HG03196 (cell line): Measurements from ENCODE around the gene IFT52.
"Not testable (repeated sequence)": the region's sequence is repeated elsewhere in the genome, so short reads cannot be mapped to it uniquely, and the experiment has no call there.

ENCODE experiments used
- ATAC-seq: cut with Tn5 transposase; IDR thresholded peaks from one replicate; pipeline ENCODE4 v1.9.1; 2021; ENCODE audit not compliant: unreplicated experiment

IFT52 gene

DNA sequence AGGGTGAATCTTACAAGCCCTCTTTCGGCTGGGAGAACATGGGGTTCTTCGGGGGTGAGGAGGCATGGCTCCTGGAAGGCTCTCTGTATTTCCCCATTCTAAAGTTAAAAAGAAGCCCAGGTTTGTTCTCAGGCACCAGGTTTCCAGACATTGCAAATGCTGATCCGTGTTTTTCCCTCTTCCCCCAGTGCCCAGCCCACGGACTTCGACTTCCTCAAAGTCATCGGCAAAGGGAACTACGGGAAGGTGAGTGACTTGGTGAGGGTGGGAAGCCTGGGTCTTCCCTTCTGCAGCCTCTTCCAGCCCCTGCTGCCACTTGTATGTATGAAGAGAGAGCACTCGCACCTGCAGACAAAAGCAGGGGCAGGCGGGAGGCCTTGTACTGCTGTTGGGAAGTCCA is 23.3 kb upstream of the IFT52 start:
- ATAC-seq: no peak

DNA sequence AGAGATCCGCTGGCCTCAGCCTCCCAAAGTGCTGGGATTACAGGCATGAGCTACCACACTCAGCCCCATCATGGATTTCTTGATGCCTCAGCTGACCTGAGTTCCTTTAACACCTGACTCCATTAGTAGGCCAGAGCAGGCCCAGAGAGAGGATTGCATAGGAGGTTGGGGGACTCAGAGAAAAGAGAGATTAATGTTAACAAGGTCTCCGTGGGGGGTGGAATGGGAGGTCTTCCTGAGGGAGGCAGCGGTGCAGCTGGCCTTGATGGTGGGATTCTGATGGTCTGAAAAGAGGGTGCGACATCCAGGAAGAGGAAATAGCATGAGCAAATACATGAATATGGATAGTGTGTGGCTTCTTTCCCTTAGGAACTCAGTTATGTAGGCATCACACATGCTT is 22.0 kb upstream of the IFT52 start:
- ATAC-seq: no peak

DNA sequence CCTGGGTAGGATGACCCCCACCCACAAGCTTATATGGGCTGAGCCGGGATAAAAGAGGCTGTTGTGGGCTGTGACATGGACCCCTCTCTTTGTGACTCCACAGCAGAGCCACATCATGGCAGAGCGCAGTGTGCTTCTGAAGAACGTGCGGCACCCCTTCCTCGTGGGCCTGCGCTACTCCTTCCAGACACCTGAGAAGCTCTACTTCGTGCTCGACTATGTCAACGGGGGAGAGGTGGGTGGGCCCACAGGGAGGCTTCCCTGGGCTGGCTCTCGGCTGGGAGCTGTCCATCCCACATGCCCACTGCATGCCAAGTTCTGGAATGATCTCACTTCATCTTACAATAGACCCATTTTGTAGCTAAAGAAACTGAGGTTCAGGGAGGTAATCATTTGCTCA is 21.5 kb upstream of the IFT52 start:
- no peak for ATAC-seq

DNA sequence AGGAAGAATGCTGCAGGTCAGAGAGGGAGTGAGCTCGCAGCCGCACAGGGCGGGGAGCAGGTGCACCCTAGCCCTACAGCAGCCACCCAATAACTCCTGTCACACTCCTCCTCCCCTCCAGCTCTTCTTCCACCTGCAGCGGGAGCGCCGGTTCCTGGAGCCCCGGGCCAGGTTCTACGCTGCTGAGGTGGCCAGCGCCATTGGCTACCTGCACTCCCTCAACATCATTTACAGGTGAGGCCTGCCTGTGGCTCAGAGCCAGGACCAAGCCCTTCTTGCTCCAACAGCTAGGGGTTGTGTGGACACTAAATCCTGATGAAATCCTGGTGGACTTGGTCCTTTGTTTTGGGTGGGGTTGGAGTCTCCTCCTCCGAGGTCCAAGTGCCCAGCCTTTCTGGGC is 20.2 kb upstream of the IFT52 start:
- no peak for ATAC-seq

DNA sequence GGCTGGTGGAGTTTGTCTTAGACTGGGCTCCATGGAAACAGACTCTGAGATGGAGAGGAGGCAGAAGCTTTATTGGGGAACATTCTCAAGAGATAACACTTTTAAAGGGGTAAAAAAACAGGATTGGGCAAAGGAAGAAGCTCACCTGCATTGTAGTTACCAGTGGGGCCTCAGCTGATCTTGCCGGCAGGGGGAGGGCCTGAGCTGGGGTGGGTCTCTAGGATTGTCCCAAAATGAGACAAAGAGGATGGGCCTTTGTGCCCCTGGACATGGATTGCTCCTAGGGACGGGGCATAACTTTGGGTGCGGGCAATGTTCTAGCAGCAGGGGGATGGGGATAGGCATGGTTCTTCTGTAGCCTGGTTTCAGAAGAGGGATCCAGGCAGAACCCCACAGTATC is 19.4 kb upstream of the IFT52 start:
- ATAC-seq: no peak

DNA sequence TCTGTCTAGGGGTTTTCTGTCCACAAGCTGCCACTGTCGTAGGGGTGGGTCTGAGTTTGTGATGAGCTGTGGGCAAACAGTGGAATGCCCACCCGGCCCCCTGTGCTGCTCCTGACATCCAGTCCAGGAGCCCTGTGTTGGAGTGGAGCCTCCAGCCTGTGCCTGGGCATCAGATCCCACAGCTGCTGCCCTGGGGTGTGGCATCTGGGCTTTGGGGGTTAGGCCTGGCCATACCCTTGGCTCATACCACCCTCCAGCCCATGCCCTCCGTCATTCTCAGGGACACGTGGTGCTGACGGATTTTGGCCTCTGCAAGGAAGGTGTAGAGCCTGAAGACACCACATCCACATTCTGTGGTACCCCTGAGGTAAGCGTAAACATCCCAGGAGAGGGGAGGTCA is 19.0 kb upstream of the IFT52 start:
- ATAC-seq: no peak

DNA sequence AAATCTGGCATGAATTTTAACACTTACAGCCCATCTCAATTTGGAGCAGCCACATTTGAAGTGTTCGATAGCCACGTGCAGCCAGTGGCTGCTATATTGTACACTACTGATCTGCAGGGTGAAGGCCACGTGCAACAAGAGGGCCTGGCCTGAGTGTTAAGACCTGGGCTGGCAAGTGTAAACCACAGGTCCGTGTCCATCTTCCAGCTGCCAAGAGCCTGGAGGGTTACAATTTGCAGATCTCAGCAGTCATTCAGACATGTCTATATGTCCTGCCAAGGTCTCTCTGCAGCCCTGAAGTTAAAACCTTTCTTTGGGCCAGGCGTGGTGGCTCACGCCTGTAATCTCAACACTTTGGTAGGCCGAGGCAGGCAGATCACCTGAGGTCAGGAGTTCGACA is 17.8 kb upstream of the IFT52 start:
- no peak for ATAC-seq

DNA sequence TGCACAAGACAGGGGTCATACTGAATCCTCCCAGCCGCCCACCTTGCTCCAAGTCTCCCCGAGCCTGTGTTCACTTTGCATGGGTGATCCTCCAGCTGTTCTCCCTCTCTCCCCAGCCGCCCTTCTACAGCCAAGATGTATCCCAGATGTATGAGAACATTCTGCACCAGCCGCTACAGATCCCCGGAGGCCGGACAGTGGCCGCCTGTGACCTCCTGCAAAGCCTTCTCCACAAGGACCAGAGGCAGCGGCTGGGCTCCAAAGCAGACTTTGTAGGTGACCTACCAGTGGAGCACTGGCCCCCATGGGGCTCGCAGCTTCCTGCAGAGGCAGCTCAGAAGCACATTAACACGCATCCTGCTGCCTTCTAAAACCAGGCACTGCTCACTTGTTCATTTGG is 14.6 kb upstream of the IFT52 start:
- ATAC-seq: no peak

DNA sequence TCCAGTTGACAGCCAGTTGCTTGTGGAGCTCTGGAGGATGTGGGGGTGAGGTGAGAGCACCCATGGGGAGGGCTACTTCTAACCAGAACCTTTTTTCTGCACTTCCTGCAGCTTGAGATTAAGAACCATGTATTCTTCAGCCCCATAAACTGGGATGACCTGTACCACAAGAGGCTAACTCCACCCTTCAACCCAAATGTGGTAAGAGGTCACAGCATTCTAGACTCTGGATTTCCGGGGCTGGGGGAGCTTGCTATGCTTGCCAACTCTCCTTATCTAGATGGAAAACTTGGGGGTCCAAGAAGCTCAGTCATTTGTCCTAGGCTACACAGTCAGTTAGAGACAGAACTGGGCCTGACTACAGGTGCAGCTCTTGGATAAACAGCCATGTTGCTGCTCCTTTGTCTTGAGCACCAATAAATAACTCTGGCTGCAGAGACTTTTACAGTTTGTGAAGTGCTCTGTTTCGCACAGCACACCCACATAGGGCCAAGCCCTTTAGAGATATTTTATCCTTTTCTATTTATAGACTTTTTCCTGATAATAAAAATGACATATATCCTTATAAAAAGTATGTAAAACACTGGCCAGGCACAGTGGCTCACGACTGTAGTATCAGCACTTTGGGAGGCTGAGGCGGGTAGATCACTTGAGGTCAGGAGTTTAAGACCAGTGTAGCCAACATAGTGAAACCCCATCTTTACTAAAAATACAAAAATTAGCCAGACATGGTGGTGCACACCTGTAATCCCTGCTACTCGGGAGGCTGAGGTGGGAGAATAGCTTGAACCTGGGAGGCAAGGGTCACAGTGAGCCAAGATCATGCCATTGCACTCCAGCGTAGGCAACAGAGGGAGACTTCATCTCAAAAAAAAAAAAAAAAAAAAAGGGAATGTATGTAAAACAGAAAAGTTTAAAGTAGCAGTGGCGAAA is 10.6 kb upstream of the IFT52 start:
- ATAC-seq: no peak

DNA sequence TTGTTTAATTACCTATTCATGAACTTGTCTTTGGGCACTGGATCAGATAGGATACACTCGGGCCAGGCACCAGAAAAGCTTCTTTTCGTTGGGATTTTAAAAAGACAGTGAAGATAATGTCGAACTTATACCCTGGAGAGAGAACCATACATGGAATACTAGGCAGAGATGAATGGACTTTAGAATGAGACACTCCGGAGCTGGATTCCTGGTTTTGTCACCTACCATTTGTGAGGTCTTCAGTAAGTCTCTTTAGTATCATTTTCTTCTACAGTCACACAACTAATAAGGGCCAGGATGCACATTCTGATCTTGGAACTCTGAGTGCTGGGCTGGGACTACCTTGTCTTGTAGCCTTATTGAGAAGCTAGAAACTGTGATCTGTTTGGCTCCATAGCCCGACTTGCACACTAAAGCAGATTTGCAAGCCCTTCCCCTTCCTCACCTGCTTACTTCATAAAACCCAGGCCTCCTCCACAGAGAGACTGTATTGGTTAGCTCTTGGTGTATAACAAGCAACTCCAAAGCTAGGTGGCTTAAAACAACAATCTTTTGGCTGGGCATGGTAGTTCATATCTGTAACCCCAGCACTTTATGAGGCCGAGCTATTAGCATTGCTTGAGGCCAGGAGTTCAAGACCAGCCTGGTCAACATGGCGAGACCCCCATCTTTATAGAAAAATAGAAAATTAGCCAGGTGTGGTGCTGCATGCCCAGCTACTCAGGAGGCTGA is 7.4 kb upstream of the IFT52 start:
- ATAC-seq: no peak

DNA sequence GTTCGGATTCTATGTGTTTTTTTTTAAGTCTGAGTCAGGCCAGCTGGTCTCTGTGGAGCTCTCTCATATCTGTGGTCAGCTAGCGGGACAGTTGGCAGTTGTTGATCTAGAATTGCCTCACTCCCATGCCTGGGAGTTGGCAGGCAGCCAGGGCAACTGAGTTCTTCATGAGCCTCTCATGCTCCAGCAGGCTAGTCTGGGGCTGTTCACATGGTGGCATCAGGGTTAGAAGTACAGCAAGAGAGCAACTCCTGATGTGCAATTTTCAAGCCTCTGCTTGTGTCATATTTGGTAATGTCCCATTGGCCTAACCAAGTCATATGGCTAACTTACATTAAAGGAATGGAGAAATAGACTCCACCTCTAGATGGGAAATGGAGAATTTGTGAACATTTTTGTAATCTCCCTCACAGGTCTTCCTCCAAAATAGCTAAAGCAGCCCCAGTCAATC is 6.7 kb upstream of the IFT52 start:
- ATAC-seq: no peak

DNA sequence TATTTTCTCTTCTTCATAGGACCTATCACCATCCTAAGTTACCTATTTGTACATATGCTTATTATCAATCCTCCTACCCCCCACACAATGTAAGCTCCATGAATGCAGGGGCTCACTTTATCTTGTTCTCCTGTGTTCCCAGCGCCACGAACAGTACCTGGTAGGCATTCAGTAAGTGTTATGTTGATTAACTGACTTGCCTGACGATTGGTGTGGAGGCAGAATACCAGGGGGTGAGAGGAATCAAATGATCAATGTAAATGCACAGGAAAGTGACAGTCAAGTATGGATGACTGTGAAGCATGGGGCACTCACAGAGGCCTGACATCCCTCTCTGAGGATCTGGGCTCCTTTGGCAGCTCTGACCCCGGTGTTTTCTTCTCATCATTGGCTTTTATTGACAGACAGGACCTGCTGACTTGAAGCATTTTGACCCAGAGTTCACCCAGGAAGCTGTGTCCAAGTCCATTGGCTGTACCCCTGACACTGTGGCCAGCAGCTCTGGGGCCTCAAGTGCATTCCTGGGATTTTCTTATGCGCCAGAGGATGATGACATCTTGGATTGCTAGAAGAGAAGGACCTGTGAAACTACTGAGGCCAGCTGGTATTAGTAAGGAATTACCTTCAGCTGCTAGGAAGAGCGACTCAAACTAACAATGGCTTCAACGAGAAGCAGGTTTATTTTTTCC is 6.1 kb upstream of the IFT52 start:
- no peak for ATAC-seq

DNA sequence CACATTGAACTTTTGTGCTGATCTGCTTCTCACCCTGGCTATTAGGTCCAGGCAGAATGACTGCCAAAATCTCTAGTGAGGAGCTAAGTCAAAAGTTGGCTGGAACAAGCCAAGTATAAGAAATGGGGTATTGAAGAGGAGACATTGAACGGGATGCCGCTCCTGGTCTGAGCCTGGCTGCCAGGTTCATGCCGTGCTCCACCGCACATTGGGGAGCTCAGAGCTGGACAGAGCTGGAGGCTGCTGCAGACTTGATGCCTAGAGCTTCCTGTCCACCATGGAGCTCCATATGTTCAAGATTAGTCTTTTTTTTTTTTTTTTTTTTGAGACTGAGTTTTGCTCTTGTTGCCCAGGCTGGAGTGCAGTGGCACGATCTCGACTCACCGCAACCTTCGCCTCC is 4.1 kb upstream of the IFT52 start:
- no peak for ATAC-seq

DNA sequence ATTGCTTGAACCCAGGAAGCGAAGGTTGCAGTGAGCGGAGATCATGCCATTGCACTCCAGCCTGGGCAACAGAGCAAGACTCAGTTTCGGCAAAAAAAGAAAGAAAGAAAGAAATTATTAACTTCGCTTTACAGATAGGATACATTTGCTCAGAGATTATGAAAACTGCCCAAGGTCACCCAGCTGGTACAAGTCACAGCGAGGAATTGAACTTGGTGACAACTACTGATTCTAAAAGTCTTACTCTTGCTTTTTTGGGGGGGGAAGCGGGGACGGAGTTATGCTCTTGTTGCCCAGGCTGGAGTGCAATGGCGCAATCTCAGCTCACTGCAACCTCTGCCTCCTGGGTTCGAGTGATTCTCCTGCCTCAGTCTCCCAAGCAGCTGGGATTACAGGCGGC is 2.2 kb upstream of the IFT52 start:
- not testable (repeated sequence) for ATAC-seq

DNA sequence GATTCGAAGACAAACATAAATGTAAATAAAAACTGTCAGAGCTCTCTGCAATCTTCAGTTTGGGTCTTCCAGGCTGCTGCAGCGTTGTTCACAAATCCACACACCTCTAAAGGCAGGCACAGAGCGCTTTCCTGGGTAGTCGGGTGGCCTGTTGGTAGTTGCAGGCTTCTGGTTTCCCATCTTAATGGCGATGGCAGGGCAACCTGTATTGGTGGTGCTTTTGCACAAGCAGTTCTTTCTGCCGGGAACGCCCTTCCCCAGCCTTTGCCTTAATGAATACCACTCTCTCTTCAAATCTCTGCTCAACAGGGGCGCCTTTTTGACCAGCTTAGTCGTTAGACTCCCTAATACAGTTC is 723 bp upstream of the IFT52 start:
- ATAC-seq: no peak

DNA sequence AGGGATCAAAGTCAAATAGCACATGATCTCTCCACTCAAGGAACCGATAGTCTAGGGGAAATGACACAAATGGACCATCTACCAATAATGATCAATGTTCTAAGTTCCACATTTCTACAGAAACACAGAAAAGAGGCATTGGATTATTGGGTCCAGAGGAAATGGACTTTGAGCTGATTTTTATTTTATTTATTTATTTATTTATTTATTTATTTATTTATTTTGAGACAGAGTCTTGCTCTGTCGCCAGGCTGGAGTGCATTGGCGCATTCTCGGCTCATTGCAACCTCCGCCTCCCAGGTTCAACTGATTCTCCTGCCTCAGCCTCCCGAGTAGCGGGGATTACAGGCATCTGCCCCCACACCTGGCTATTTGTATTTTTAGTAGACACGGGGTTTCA is 11.2 kb downstream of the IFT52 start:
- not testable (repeated sequence) for ATAC-seq

DNA sequence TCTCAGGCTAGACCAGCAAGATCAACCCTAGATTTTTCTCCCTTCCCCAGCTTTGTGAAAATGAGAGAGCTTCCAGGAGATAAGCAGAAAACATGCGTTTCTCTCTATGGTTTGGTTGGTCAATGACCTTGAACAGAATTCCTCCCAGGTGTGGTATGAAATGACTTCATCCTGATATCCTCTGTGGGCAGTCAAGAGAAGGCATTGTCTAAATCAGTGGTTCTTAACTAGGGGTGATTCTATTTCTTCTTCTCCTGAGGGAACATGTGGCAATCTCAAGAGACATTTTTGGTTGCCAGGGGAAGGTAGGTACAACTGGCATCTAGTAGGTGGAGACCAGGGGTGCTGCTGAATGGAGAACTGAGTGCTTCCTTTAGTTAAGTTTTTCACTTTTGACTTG is 12.4 kb downstream of the IFT52 start:
- ATAC-seq: no peak

DNA sequence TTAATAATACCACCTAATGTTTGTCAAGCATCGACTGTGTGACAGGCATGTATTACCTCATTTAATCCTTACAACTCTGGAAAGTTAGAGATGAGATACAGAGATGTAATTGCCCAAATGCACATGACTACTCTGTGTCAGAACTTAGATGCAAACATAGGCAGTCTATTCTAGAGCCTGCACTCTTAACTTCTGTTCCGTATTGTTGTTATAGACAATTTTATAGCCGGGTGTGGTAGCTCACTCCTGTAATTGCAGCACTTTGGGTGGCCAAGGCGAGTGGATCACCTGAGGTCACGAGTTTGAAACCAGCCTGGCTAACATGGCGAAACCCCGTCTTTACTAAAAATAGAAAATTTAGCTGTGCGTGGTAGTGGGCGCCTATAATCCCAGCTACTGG is 15.0 kb downstream of the IFT52 start:
- no peak for ATAC-seq

DNA sequence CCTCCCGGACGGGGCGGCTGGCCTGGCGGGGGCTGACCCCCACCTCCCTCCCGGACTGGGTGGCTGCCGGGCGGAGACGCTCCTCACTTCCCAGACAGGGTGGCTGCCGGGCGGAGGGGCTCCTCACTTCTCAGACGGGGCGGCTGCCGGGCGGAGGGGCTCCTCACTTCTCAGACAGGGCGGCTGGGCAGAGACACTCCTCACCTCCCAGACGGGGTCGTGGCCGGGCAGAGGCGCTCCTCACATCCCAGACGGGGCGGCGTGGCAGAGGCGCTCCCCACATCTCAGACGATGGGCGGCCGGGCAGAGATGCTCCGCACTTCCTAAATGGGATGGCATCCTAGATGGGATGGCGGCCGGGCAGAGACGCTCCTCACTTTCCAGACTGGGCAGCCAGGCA is 16.5 kb downstream of the IFT52 start:
- ATAC-seq: not testable (repeated sequence)

DNA sequence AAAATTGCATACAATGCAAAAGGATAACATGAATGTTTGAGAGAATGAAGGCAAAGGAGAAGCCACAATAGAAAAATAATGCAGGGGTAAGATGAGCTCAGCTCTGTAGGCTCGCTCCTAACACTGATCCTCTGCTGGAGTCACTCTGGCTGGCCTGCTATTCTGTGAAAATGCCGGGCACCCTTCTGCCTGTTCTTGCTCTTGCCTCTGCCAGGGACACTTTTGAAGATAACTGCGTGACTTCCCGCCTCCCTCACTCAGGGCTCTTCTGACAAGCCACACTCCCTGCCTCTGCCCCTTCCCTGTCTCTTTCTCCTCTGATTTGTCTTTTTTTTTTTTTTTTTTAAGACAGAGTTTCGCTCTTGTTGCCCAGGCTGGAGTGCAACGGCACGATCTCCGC is 40.9 kb downstream of the IFT52 start:
- ATAC-seq: no peak

DNA sequence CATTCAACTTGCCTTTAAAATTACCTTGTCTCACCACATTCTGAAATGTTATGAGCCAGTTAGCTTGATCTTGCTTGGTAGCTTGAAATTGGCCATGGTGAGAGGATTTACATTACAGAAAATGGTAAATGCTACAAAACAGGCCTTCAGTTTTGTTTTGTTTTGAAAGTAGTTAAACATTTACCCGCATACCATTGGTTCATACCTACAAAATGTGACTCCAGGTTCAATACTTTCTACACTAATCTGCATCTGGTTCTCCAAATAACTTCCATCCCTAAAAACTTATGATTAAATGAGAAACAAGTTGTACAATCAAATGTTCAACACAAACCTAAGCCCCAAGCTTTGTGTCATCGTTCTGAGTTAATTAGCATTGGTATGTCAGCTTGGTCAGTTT is 45.7 kb downstream of the IFT52 start:
- no peak for ATAC-seq

DNA sequence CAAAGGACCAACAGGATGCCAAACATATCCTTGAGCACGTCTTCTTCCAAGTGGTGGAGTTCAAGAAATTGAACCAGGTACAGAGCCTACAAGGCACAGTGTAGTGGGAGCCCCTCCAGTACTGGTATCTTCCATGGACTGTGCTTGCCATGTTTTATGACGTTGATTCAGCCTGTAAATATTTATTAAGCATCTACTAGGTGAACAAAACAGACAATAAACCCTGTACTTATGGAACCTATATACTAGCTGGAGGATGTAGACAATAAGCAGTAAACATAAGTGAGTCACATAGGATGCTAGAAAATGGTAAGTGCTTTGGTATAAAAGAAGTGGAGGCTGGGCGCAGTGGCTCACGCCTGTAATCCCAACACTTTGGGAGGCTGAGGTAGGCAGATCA is 51.8 kb downstream of the IFT52 start:
- no peak for ATAC-seq
